ENCODE measurements around the gene MGARP. TPM values are rescaled to one million over a fixed set of nuclear protein-coding genes. Genes with fewer than 3 reads are reported as not detected.
A peak's percentile ranks its signal among the peaks of the same experiment; 100 is the strongest.

Gene MGARP
- polyA plus RNA-seq, 3 donors from 2014 or later = 0.27 TPM; not detected in 2

GRCh38 chr4:139311909-139312308 lies 31.9 kb upstream of the MGARP start:
- H3K4me1 Mint-ChIP-seq = peaks cover 63 to 84% of the 10 kb centered on the region in 2 donors
- no peaks in the 10 kb centered on the region for H3K36me3 Mint-ChIP-seq
- no peaks in the 10 kb centered on the region for H3K27me3 Mint-ChIP-seq (ENCODE audit: low read depth in 3 of 3)
- H3K9me3 Mint-ChIP-seq = no peaks in the 10 kb centered on the region
- DNase-seq = no peak
- no peak overlapping the region for H3K4me3 Mint-ChIP-seq
- peak overlapping the region in 3 of 6 donors; percentile 3 to 76 (median 7) for H3K27ac Mint-ChIP-seq

- Mint-ChIP-seq H3K4me1 (peaks cover 67 to 86% of the 10 kb centered on the region in 2 donors), H3K27ac (peak overlapping the region in 2 of 6 donors; percentile 33 to 57), H3K36me3 (peaks cover 3 to 4% (median 3%) of the 10 kb centered on the region in 3 donors), H3K9me3 (peaks cover 0 to 2% (median 0%) of the 10 kb centered on the region in 6 donors), H3K4me3 (no peak overlapping the region), H3K27me3 (ENCODE audit: low read depth in 3 of 3) (peaks cover 12 to 17% (median 13%) of the 10 kb centered on the region in 3 donors)
- DNase-seq = no peak
These were observed 24.9 kb upstream of the MGARP start for GRCh38 chr4:139304920-139305319.

GRCh38 chr4:139301821-139302611 lies 22.0 kb upstream of the MGARP start, which contains the start of gene NDUFC1:
Gene NDUFC1, minus strand, starts transcription at chr4:139302477. Its CDS starts 6,679 bp downstream, at chr4:139295798.
- Mint-ChIP-seq H3K4me1 (peaks cover 61 to 74% of the 10 kb centered on the region in 2 donors), H3K27ac (peak within 1 kb of the TSS; percentile 98 to 100 (median 99)), H3K36me3 (peaks cover 3 to 4% (median 3%) of the 10 kb centered on the region in 3 donors), H3K9me3 (peaks cover 0 to 2% (median 0%) of the 10 kb centered on the region in 6 donors), H3K27me3 (ENCODE audit: low read depth in 3 of 3) (peaks cover 12 to 17% (median 13%) of the 10 kb centered on the region in 3 donors), H3K4me3 (peak within 1 kb of the TSS; percentile 99 to 100 (median 99))
- DNase-seq = peak; percentile 55 to 61 (median 57)

GRCh38 chr4:139301113-139301820 lies 21.2 kb upstream of the MGARP start, which contains the start of gene NAA15:
Gene NAA15, plus strand, starts transcription at chr4:139301505. Its CDS starts 273 bp downstream, at chr4:139301778.
- Mint-ChIP-seq H3K9me3 (peaks cover 0 to 2% (median 0%) of the 10 kb centered on the region in 6 donors), H3K4me1 (peaks cover 56 to 69% of the 10 kb centered on the region in 2 donors), H3K4me3 (peak within 1 kb of the TSS; percentile 99 to 100 (median 99)), H3K27me3 (ENCODE audit: low read depth in 3 of 3) (peaks cover 12 to 17% (median 13%) of the 10 kb centered on the region in 3 donors), H3K27ac (peak within 1 kb of the TSS; percentile 98 to 100 (median 99)), H3K36me3 (peaks cover 3 to 4% (median 3%) of the 10 kb centered on the region in 3 donors)
- peak; percentile 96 to 97 (median 97) for DNase-seq

DNA sequence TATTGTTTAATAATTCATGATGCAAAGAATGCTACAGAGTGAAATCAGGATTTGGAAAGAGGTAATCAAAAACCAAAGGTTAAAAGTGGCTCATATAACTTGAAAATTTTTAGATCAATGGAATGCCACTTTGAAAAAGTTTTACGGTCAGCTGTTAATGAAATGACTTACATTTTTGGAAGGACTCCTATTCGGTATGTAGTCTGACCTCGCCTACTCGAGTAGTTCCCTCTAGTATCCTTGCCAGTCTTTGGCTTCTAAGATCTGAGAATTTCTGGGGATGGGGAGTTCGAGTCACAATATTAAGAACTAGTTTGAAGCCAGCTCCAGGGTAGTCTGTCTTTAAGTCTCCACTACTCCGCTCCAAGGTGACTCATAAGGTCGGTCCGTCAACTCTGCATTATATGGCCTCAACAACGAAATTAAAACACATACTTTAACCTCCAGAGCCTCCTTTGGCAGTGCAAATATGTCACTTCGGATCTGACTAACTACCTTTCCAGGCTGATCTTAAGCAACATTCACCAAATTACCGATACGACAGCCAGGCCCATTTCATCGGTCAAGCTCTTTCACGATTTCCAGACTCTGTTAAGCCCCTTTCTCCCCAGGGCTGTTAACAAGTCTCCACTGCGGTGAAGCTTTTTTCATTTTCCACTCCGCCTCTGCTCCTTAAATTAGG lies 20.5 kb upstream of the MGARP start:
- peaks cover 12 to 17% (median 13%) of the 10 kb centered on the region in 3 donors for H3K27me3 Mint-ChIP-seq (ENCODE audit: low read depth in 3 of 3)
- peaks cover 3 to 4% (median 3%) of the 10 kb centered on the region in 3 donors for H3K36me3 Mint-ChIP-seq
- DNase-seq = no peak
- H3K4me3 Mint-ChIP-seq = peak overlapping the region; percentile 99 to 100 (median 99)
- H3K27ac Mint-ChIP-seq = peak overlapping the region; percentile 98 to 100 (median 99)
- peaks cover 0 to 2% (median 0%) of the 10 kb centered on the region in 6 donors for H3K9me3 Mint-ChIP-seq
- peaks cover 59 to 69% of the 10 kb centered on the region in 2 donors for H3K4me1 Mint-ChIP-seq

DNA sequence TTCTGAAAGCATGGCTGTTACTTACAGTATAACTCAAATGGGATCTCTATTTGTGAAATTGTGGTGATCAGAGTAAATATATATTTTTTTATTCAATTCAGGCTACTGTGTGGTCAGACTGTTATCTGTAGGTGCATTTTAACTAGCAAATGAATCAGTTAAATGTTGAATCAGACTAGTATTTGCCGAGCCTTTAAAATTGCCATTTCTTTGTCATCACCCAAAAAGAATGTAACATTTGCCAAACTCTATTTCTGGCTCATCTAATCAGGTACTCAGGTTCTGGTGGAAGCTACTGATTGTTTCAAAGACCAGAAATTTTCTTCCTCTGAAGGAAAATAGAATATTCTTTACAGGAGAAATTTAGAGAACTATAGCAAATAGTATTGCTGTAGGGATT lies 19.5 kb upstream of the MGARP start:
- H3K4me1 Mint-ChIP-seq = peaks cover 55 to 67% of the 10 kb centered on the region in 2 donors
- H3K27me3 Mint-ChIP-seq (ENCODE audit: low read depth in 3 of 3) = peaks cover 12 to 24% (median 13%) of the 10 kb centered on the region in 3 donors
- DNase-seq = no peak
- H3K9me3 Mint-ChIP-seq = peaks cover 0 to 2% (median 0%) of the 10 kb centered on the region in 6 donors
- H3K4me3 Mint-ChIP-seq = peak overlapping the region in 4 of 5 donors; percentile 13 to 99 (median 99)
- peaks cover 0 to 8% (median 0%) of the 10 kb centered on the region in 3 donors for H3K36me3 Mint-ChIP-seq
- H3K27ac Mint-ChIP-seq = peak overlapping the region in 3 of 6 donors; percentile 53 to 99 (median 98)

GRCh38 chr4:139297001-139297410 lies 17.0 kb upstream of the MGARP start:
- H3K27ac Mint-ChIP-seq = no peak overlapping the region
- H3K36me3 Mint-ChIP-seq = peaks cover 4 to 8% (median 6%) of the 10 kb centered on the region in 3 donors
- peaks cover 35 to 43% of the 10 kb centered on the region in 2 donors for H3K4me1 Mint-ChIP-seq
- no peak overlapping the region for H3K4me3 Mint-ChIP-seq
- peaks cover 0 to 2% (median 0%) of the 10 kb centered on the region in 6 donors for H3K9me3 Mint-ChIP-seq
- DNase-seq = no peak
- peaks cover 8 to 18% (median 9%) of the 10 kb centered on the region in 3 donors for H3K27me3 Mint-ChIP-seq (ENCODE audit: low read depth in 3 of 3)

DNA sequence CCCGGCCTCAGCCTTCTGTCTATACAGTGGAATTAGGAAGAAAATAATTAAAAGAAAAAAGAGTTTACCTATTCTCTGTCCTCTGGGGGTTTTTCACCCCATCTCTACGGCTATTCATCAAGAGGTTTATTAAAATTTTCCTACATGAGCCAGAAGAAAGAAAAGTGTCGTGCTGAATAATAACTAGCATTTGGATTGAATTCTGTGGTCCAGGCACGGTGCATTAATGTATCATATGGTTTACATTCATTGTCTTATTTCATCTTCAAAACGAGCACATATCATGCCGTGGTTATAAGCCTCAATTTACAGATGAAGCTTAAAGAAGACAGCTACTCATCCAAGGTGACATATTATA lies 15.9 kb upstream of the MGARP start:
- no peak for DNase-seq
- H3K4me3 Mint-ChIP-seq = peak overlapping the region; percentile 90 to 99 (median 96)
- peaks cover 29 to 36% of the 10 kb centered on the region in 2 donors for H3K4me1 Mint-ChIP-seq
- H3K27me3 Mint-ChIP-seq (ENCODE audit: low read depth in 3 of 3) = peaks cover under 1 to 7% (median 2%) of the 10 kb centered on the region in 3 donors
- peaks cover 4 to 6% (median 5%) of the 10 kb centered on the region in 3 donors for H3K36me3 Mint-ChIP-seq
- H3K27ac Mint-ChIP-seq = peak overlapping the region; percentile 90 to 97 (median 94)
- H3K9me3 Mint-ChIP-seq = no peaks in the 10 kb centered on the region

DNA sequence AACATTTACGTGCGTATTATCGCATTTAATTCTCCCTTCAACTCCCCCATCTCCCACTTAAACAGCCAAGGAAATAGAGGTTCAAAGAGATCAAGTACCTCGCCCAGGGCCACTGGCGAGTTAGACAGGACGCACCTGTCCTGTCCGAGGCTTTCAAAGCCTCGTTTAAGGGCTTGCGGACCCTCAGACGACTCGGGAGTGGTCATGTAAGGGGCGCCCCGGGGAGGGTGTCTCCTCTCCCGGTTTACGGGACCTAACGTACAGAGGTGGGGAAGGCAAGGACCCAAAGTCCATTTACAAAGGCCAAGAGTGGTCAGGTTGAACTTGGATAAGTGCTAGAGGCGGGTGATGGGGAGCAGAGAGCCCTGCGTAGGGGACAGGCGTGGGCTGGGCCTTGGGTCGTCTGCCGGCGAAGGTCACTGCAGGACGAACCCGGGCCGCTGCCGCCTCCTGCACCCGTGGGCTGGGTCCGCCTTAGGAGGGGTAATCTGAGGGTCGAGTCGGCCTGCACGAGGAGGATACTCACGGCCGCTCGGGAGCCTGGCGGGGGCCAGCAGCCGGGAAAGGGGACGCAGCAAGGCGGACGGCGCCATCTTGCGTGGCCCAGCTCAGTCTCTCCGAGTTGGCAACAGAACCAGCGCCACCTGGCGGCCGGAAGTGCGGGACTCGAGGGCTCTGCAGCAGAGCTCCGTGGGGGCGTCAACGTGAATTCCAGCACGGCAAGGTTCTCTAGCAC lies 15.3 kb upstream of the MGARP start:
- Mint-ChIP-seq H3K36me3 (peaks cover 4 to 7% (median 5%) of the 10 kb centered on the region in 3 donors), H3K27me3 (ENCODE audit: low read depth in 3 of 3) (peaks cover 0 to 7% (median 0%) of the 10 kb centered on the region in 3 donors), H3K9me3 (no peaks in the 10 kb centered on the region), H3K27ac (peak overlapping the region; percentile 90 to 97 (median 94)), H3K4me1 (peaks cover 24 to 31% of the 10 kb centered on the region in 2 donors), H3K4me3 (peak overlapping the region; percentile 90 to 99 (median 96))
- DNase-seq = peak; percentile 90 to 93 (median 92)

DNA sequence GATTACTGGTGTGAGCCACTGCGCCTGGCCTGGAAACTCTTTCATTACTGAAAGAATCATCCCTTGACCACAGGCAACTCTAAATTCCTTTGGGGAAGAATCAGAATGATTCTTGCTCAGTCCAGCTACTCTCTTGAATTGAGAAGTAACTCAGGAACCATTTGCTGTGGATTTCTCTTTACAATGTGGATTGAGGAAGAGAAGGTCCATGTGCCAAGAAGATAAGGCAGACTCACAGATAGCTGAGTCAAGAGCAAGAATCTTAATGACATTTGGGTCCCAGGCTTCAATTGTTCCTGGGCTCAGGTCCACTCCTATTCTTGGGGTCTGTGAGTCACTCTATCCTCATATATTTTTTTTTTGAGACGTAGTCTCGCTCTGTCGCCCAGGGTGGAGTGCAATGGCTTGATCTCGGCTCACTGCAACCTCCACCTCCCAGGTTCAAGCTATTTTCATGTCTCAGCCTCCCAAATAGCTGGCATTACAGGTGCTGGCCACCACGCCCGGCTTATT lies 6.2 kb upstream of the MGARP start:
- peaks cover 0 to 3% (median under 1%) of the 10 kb centered on the region in 3 donors for H3K27me3 Mint-ChIP-seq (ENCODE audit: low read depth in 3 of 3)
- H3K4me1 Mint-ChIP-seq = peaks cover 2 to 5% of the 10 kb centered on the region in 2 donors
- H3K27ac Mint-ChIP-seq = no peak overlapping the region
- no peak for DNase-seq
- no peak overlapping the region for H3K4me3 Mint-ChIP-seq
- H3K9me3 Mint-ChIP-seq = peaks cover 0 to 2% (median 0%) of the 10 kb centered on the region in 6 donors
- H3K36me3 Mint-ChIP-seq = peaks cover 4 to 24% (median 6%) of the 10 kb centered on the region in 3 donors

DNA sequence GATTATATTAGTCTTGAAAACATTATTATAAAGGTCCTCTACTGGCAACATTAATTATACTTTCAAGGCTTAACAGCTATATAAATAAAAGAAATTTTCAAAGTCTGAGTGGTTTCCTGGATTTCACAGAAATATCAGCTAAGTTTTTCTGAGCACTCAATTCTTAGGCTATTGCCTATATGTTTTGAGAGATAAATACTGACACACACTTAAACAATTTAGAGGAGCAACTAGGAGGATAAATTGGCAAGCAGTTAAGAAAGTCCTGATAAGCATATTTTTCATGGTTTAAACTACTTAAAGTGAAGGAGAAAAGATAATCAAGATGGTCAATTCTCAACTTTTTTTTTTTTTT lies 2.7 kb upstream of the MGARP start:
- H3K27me3 Mint-ChIP-seq (ENCODE audit: low read depth in 3 of 3) = peaks cover 6 to 21% (median 16%) of the 10 kb centered on the region in 3 donors
- DNase-seq = no peak
- H3K4me3 Mint-ChIP-seq = no peak overlapping the region
- H3K27ac Mint-ChIP-seq = no peak overlapping the region
- peaks cover 0 to 2% (median 0%) of the 10 kb centered on the region in 6 donors for H3K9me3 Mint-ChIP-seq
- H3K36me3 Mint-ChIP-seq = peaks cover 0 to 7% (median 0%) of the 10 kb centered on the region in 3 donors
- peaks cover 20 to 23% of the 10 kb centered on the region in 2 donors for H3K4me1 Mint-ChIP-seq

DNA sequence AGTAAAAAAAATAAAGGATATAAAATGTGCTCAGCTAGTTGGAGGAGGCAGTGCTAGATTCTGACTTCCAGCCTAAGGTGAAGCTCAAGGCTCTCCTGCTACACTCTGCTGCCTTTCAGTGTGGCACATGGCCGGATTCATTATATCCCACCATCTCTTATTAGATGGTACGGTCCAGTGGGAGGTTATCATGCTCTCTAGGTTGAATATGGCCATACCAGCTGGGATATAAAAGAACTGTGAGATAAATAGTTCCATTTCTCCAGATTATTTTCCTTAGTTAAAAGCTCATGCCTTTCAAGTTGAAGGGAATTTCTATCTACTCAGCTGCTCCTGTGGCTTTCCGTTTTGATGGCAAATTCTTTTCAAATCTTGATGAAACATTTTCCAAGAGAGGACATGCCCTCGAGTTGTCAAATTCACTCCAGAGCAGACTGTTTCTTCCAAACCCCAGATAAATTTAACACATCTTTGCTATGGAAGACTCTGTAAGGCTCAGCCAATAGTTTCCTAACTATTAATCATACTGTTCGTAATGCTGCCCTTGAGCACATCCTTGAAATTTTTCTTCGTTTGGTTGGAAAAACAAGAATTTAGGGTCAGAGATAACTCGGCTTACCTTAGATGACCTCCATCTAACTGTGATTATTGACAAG lies 2.2 kb upstream of the MGARP start:
- no peak overlapping the region for H3K27ac Mint-ChIP-seq
- peaks cover 0 to 7% (median 0%) of the 10 kb centered on the region in 3 donors for H3K36me3 Mint-ChIP-seq
- peaks cover 8 to 21% (median 20%) of the 10 kb centered on the region in 3 donors for H3K27me3 Mint-ChIP-seq (ENCODE audit: low read depth in 3 of 3)
- no peak for DNase-seq
- H3K9me3 Mint-ChIP-seq = peaks cover 0 to 2% (median 0%) of the 10 kb centered on the region in 6 donors
- H3K4me3 Mint-ChIP-seq = no peak overlapping the region
- H3K4me1 Mint-ChIP-seq = peaks cover 20 to 23% of the 10 kb centered on the region in 2 donors

Data from immature natural killer cell (primary cell).